ENCODE results near the gene CDC123. TPM values are rescaled to one million over a fixed set of nuclear protein-coding genes. Genes with fewer than 3 reads are reported as not detected.
"Not testable (repeated sequence)": the region's sequence is repeated elsewhere in the genome, so short reads cannot be mapped to it uniquely, and the experiment has no call there.

CDC123 gene
- total and polyA plus RNA-seq, 2 donors, result 57.8 to 83.7 TPM

DNA sequence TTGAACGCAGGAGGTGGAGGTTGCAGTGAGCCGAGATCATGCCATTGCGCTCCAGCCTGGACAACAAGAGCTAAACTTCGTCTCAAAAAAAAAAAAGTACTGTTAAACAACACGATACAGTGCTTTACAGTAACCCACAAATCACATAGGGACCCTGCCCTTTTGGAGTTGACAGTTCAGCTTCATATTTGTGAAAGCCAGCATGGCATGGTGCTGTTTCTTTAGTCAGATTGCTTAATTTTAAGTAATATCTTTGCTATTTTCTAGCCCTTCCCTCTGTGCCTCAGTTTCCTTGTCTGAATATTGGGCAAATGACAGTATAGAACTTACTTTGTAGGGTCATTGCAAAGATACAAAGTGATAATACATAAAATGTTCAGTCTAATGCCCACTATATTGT is 4.9 kb downstream of the CDC123 start:
- 94% methylated on average over 5 of the region's 5 CpGs for WGBS
- no peak overlapping the region for H3K27ac ChIP-seq (ENCODE audit: low read depth)
- no peak for DNase-seq (ENCODE audit: extremely low spot score)
- no peak overlapping the region for H3K4me3 ChIP-seq (ENCODE audit: low read depth, low read length)
- no peaks in the 10 kb centered on the region for H3K36me3 ChIP-seq (ENCODE audit: insufficient read depth)
- no peaks in the 10 kb centered on the region for H3K4me1 ChIP-seq (ENCODE audit: insufficient read depth)

DNA sequence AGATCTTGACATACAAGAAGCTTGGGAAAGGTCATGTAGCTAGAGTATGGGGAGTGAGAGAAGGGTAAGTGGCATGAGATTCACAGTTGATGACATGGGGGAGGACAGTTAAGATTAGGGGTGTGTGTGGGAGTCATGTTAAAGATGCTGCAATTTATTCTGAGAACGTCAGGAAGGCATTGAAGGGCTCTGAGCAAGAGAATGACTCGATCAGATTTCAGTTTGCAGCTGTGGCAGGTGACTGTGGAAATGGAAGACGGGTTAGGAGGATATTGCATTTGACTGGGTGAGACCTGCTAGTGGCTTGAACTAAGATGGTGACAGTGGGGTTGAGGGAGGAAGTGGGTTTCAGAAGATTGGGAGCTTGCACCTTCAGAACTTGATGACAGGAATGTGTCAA is 5.6 kb downstream of the CDC123 start:
- Histone ChIP-seq H3K27ac (ENCODE audit: low read depth) (no peak overlapping the region), H3K36me3 (ENCODE audit: insufficient read depth) (no peaks in the 10 kb centered on the region), H3K4me1 (ENCODE audit: insufficient read depth) (no peaks in the 10 kb centered on the region), H3K4me3 (ENCODE audit: low read depth, low read length) (no peak overlapping the region)
- DNase-seq (ENCODE audit: extremely low spot score), result no peak
- 85% methylated on average over 3 of the region's 3 CpGs for WGBS

DNA sequence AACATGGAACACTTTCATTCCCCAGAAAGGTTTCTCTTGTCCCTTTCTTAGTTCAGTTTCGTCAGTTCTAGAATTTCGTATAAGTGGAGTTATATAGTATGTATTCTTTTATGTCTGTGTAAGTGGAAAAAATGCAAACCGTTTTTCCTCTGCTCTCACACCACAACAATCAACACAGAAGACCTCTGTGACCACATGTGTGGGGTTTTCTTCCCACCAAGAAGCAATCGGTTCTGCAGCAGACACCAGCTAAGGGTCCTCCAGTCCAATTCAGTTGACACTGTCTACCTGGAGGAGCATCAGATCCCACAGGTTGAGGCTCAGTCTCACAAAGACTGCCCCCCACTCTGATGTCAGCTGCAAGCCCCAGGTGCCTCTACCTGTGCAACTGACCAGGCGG is 6.2 kb downstream of the CDC123 start:
- H3K4me3 ChIP-seq (ENCODE audit: low read depth, low read length), result no peak overlapping the region
- no peak for DNase-seq (ENCODE audit: extremely low spot score)
- no peaks in the 10 kb centered on the region for H3K36me3 ChIP-seq (ENCODE audit: insufficient read depth)
- H3K4me1 ChIP-seq (ENCODE audit: insufficient read depth), result no peaks in the 10 kb centered on the region
- H3K27ac ChIP-seq (ENCODE audit: low read depth), result no peak overlapping the region
- 90% methylated on average over 5 of the region's 5 CpGs for WGBS

DNA sequence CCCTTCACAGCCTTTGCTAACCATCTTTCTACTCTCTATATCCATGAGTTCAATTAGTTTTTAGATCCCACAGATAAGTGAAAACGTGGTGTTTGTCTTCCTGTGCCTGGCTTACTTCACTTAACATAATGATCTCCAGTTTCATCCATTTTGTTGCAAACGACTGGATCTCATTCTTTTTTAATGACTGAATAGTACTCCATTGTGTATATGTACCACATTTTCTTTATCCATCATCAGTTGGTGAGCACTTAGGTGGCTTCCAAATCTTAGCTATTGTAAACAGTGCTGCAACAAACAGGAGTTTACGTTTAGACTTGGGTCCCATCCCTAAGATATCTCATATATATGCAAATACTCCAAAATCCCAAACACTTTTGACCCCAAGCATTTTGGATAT is 9.1 kb downstream of the CDC123 start:
- Histone ChIP-seq H3K4me3 (ENCODE audit: low read depth, low read length) (no peak overlapping the region), H3K27ac (ENCODE audit: low read depth) (no peak overlapping the region), H3K36me3 (ENCODE audit: insufficient read depth) (peaks cover 3% of the 10 kb centered on the region), H3K4me1 (ENCODE audit: insufficient read depth) (no peaks in the 10 kb centered on the region)
- DNase-seq (ENCODE audit: extremely low spot score), result no peak
- WGBS, result 90% methylated on average over 3 of the region's 3 CpGs

DNA sequence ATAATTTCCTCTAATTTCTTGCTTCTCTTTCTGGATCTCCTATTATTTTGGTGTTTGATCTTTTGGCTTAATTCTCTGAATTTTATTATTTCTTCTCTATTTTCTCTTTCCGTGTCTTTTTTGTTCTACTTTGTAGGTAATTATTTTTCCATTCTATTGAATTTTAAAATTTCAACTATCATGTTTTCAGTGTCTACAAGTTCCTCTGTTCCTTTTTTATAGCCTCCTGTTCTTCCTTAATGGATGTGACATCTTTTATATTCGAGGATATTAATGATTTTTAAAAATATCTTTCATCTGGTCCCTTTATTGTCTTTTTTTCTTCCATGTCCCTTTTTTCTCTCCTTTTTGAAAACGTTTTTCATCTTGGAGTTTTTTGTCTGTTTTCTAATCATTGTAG is 11.1 kb downstream of the CDC123 start:
- 86% methylated on average over 3 of the region's 3 CpGs for WGBS
- DNase-seq (ENCODE audit: extremely low spot score), result no peak
- Histone ChIP-seq H3K36me3 (ENCODE audit: insufficient read depth) (peaks cover 3% of the 10 kb centered on the region), H3K4me1 (ENCODE audit: insufficient read depth) (no peaks in the 10 kb centered on the region), H3K4me3 (ENCODE audit: low read depth, low read length) (no peak overlapping the region), H3K27ac (ENCODE audit: low read depth) (no peak overlapping the region)

DNA sequence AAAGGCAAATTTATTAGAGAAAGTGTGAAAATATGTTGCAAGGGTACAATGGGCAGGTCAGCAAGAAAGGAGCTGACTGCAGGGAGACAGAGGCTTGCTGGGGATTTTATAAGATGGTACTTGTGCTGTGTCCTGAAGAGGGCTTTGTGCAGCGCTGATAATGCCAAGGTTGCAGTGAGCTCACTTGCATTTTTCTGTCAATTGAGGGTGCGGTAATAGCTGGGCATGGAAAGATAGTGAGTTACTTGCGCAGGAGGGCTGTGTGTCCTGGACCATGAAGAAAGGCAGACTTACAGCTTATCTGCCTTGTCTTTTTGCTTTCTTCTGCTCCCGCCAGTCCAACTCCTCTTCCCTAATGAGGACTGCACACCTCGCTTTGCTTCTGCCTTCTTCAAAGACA is 12.5 kb downstream of the CDC123 start:
- no peak for DNase-seq (ENCODE audit: extremely low spot score)
- H3K27ac ChIP-seq (ENCODE audit: low read depth), result no peak overlapping the region
- 98% methylated on average over 5 of the region's 5 CpGs for WGBS
- H3K4me3 ChIP-seq (ENCODE audit: low read depth, low read length), result no peak overlapping the region
- H3K36me3 ChIP-seq (ENCODE audit: insufficient read depth), result peaks cover 3% of the 10 kb centered on the region
- H3K4me1 ChIP-seq (ENCODE audit: insufficient read depth), result no peaks in the 10 kb centered on the region

DNA sequence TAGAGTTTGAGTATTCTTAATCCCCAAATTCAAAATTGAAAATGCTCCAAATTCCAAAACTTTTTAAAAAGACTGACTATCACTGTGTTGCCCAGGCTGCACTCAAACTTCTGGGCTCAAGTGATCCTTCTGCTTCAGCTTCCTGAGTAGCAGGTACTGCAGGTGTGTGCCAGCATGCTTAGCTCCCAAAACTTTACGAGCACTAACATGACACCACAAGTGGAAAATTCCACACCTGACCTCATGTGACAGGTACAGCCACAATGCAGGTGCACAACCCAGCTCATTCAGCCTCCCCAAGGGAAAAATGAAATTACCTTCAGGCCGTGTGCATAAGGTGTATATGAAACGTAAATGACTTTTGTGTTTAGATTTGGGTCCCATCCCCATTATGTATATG is 16.5 kb downstream of the CDC123 start:
- Histone ChIP-seq H3K4me3 (ENCODE audit: low read depth, low read length) (no peak overlapping the region), H3K4me1 (ENCODE audit: insufficient read depth) (no peaks in the 10 kb centered on the region), H3K27ac (ENCODE audit: low read depth) (no peak overlapping the region), H3K36me3 (ENCODE audit: insufficient read depth) (peaks cover 3% of the 10 kb centered on the region)
- no peak for DNase-seq (ENCODE audit: extremely low spot score)
- WGBS, result 95% methylated on average over 3 of the region's 3 CpGs

DNA sequence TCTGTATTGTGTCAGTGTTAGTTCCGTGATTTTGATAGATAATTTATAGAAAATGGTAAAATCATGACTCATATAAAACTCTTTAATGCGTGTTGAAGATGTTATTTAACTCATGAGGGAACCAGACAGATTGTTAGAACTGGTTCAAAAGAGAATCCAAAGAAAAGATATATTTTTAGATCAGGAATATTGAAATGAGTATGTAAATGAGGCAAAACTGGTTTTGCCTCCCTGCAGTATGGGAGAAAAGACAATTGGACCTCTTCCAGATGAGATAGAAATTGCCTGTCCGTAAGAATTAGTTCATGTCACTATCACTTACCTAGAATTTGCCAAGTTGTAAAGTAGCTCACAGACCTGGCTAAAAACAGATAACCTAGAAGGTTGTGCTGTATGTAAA is 17.6 kb downstream of the CDC123 start:
- WGBS, result 52% methylated on average over 3 of the region's 3 CpGs
- H3K4me3 ChIP-seq (ENCODE audit: low read depth, low read length), result no peak overlapping the region
- H3K36me3 ChIP-seq (ENCODE audit: insufficient read depth), result no peaks in the 10 kb centered on the region
- H3K27ac ChIP-seq (ENCODE audit: low read depth), result no peak overlapping the region
- no peaks in the 10 kb centered on the region for H3K4me1 ChIP-seq (ENCODE audit: insufficient read depth)
- DNase-seq (ENCODE audit: extremely low spot score), result no peak

DNA sequence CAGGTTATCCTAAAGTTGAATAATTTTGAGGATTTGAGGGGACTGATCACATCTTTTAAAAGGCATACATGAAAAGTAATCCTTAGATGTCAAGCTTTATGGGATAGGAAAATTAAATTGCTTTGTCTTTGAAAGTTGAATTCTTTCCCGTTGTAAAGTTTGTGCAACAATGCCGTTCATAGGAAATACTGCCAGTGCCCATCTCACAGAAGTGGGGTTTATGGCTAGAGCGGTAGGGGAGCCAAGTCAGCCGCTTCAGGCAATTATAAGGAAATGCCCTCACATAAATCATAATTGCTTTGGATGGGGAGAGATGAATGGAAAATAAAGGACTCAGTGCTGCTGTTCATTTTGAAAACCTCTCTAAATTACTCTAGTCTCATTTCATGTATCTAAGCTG is 18.1 kb downstream of the CDC123 start:
- no peaks in the 10 kb centered on the region for H3K36me3 ChIP-seq (ENCODE audit: insufficient read depth)
- H3K27ac ChIP-seq (ENCODE audit: low read depth), result no peak overlapping the region
- DNase-seq (ENCODE audit: extremely low spot score), result no peak
- no peaks in the 10 kb centered on the region for H3K4me1 ChIP-seq (ENCODE audit: insufficient read depth)
- WGBS, result 61% methylated on average over 4 of the region's 4 CpGs
- H3K4me3 ChIP-seq (ENCODE audit: low read depth, low read length), result no peak overlapping the region

DNA sequence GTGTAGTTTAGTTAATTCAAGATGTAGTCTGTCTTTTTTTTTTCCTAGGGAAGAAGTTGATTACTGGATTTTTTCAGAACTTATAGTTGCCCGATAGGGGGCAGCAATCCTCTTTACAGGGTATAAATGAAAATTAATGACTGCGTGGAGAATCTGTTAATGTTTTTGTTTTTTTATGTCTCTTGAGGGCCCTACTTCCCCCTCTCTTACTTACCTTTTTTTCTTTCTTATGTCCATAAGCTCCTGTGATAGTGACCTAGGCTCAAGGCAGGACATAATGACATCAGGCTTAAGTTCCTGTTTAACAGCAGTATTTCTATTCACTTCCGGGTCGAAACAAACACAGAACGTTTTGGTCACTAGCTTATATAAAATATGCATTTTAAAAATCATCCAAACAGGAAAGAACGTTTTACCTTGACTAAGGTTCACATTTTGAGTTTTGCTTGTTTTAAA is 18.8 kb downstream of the CDC123 start:
- H3K4me1 ChIP-seq (ENCODE audit: insufficient read depth), result no peaks in the 10 kb centered on the region
- no peak for DNase-seq (ENCODE audit: extremely low spot score)
- H3K36me3 ChIP-seq (ENCODE audit: insufficient read depth), result no peaks in the 10 kb centered on the region
- WGBS, result 44% methylated on average over 6 of the region's 6 CpGs
- H3K27ac ChIP-seq (ENCODE audit: low read depth), result no peak overlapping the region
- no peak overlapping the region for H3K4me3 ChIP-seq (ENCODE audit: low read depth, low read length)

DNA sequence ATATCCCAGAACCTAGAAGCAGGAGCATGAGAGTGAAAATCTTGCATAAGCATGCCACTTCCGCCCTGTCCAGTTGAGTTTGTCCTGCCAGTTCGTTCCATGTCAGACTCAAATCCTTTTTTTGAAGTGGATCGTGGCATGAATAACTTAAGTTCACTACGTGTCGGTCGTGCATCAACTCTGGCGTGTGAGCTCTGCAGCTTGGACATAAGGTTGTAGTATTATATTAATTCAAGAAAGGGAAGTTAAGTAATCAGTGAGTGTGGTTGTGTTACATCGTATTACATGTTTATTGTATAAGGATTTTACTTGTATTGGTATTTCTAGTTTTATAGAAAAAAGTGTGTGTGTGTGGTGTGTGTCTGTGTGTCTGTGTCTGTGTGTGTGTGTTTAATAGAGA is 23.0 kb downstream of the CDC123 start:
- 84% methylated on average over 8 of the region's 8 CpGs for WGBS
- Histone ChIP-seq H3K4me1 (ENCODE audit: insufficient read depth) (no peaks in the 10 kb centered on the region), H3K27ac (ENCODE audit: low read depth) (no peak overlapping the region), H3K4me3 (ENCODE audit: low read depth, low read length) (no peak overlapping the region), H3K36me3 (ENCODE audit: insufficient read depth) (peaks cover 2% of the 10 kb centered on the region)
- no peak for DNase-seq (ENCODE audit: extremely low spot score)

DNA sequence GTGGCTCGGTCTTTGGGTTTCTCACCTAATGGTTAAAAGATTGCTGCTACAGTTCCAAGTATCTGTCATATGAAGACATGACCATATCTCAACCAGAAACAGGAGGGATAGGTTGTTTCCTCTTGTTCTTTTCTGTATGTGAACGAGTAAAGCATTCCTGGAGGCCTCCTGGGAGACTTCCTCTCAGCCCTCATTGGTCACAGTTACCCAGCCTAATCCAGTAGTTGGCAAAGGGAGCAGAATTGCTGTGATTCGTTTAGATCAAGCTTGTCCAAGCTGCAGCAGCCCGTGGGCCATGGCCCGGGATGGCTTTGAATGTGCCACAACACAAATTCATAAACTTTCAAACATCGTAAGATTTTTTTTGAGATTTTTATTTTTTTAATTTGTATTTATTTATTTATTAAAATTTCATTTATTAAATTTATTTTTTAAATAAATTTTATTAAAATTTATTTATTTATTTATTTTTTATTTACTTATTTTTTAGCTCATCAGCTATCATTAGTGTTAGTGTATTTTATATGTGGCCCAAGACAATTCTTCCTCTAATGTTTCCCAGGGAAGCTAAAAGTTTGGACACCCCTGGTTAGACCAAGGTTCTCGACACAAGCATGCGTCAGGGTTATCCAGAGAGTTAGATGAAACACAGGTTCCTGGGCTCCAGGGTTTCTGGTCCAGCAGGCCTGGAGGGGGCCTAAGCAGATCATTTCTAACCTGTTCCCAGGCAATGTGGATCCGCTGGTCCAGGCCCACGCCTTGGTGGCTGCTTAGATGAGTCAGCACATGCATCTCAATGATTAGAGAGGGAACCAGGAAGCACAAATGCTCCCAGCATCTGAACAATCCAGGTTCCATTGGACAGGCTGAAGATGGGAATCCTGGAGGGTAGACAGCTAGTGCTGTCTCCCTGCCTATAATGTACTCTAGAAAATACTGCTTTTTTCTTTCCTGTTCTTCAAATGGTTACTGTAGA is 25.6 kb downstream of the CDC123 start:
- 85% methylated on average over 10 of the region's 10 CpGs for WGBS
- Histone ChIP-seq H3K4me3 (ENCODE audit: low read depth, low read length) (no peak overlapping the region), H3K4me1 (ENCODE audit: insufficient read depth) (no peaks in the 10 kb centered on the region), H3K27ac (ENCODE audit: low read depth) (no peak overlapping the region), H3K36me3 (ENCODE audit: insufficient read depth) (peaks cover 4% of the 10 kb centered on the region)
- DNase-seq (ENCODE audit: extremely low spot score), result no peak

DNA sequence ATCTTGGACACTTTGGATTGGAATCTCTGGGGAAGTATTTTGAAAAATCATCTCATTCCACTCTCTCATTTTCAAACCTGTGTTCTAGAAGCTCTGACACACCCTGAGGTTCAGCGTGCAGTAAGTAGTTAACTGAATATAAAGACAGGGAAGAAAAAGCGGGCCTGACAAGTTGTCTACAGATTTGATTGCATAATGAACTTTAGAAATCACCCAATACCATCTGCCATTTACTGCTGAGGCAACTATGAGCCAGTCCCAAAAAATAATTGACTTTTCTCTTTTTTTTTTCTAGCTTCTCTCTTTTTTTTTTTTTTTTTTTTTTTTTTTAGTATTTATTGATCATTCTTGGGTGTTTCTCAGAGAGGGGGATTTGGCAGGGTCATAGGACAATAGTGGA is 29.5 kb downstream of the CDC123 start:
- Histone ChIP-seq H3K4me1 (ENCODE audit: insufficient read depth) (no peaks in the 10 kb centered on the region), H3K27ac (ENCODE audit: low read depth) (no peak overlapping the region), H3K36me3 (ENCODE audit: insufficient read depth) (peaks cover 6% of the 10 kb centered on the region), H3K4me3 (ENCODE audit: low read depth, low read length) (no peak overlapping the region)
- WGBS, result 97% methylated on average over 2 of the region's 2 CpGs
- no peak for DNase-seq (ENCODE audit: extremely low spot score)

DNA sequence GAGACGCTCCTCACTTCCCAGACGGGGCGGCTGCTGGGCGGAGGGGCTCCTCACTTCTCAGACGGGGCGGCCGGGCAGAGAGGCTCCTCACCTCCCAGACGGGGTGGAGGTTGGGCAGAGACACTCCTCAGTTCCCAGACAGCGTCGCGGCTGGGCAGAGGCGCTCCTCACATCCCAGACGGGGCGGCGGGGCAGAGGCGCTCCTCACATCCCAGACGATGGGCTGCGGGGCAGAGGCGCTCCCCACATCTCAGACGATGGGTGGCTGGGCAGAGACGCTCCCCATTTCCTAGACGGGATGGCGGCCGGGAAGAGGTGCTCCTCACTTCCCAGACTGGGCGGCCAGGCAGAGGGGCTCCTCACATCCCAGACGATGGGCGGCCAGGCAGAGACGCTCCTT is 30.4 kb downstream of the CDC123 start:
- not testable (repeated sequence) for H3K36me3 ChIP-seq (ENCODE audit: insufficient read depth); H3K27ac ChIP-seq (ENCODE audit: low read depth); H3K4me1 ChIP-seq (ENCODE audit: insufficient read depth); DNase-seq (ENCODE audit: extremely low spot score); H3K4me3 ChIP-seq (ENCODE audit: low read depth, low read length)
- 95% methylated on average over 28 of the region's 28 CpGs for WGBS
